ENCODE results near the gene AURKAIP1.

AURKAIP1 gene

GRCh38 chr1:1391225-1391624 is 16.2 kb upstream of the AURKAIP1 start:
- Histone ChIP-seq H3K9ac (ENCODE audit: low read length) (no peak overlapping the region), H3K79me2 (ENCODE audit: control insufficient read depth, insufficient read depth, low read length) (peaks cover 12% of the 10 kb centered on the region), H3K27me3 (ENCODE audit: insufficient read depth, low read length, poor library complexity) (no peaks in the 10 kb centered on the region), H3K36me3 (ENCODE audit: control insufficient read depth, insufficient read depth, low read length) (peaks cover 39% of the 10 kb centered on the region), H4K8ac (ENCODE audit: low read depth, low read length) (no peak overlapping the region), H2BK15ac (replicated peaks; ENCODE audit: low read depth) (no peak overlapping the region), H3K4ac (ENCODE audit: low read depth, low read length) (no peak overlapping the region), H3K18ac (ENCODE audit: low read length) (no peak overlapping the region), H3K27ac (ENCODE audit: low read depth, low read length) (no peak overlapping the region), H2BK120ac (ENCODE audit: low read depth, low read length) (no peak overlapping the region), H3K56ac (ENCODE audit: low read length) (no peak overlapping the region), H3K23ac (ENCODE audit: low read length) (no peak overlapping the region), H3K4me3 (ENCODE audit: low read length) (no peak overlapping the region), H3K4me2 (ENCODE audit: low read length) (no peak overlapping the region), H2AK5ac (ENCODE audit: low read length) (no peak overlapping the region), H3K4me1 (ENCODE audit: control insufficient read depth, low read depth, low read length) (no peaks in the 10 kb centered on the region), H3K79me1 (ENCODE audit: low read length) (peaks cover 15% of the 10 kb centered on the region), H2BK5ac (ENCODE audit: low read length) (no peak overlapping the region), H4K5ac (ENCODE audit: low read length) (no peak overlapping the region)
- no peak for DNase-seq
- no CpG with 5 or more reads among the region's 12 CpGs for WGBS (ENCODE audit: extremely low coverage, insufficient coverage, low lambda C conversion rate)

- WGBS (ENCODE audit: extremely low coverage, insufficient coverage, low lambda C conversion rate) = no CpG with 5 or more reads among the region's 12 CpGs
- H3K18ac ChIP-seq (ENCODE audit: low read length) = no peak overlapping the region
- no peak overlapping the region for H3K4me2 ChIP-seq (ENCODE audit: low read length)
- no peak overlapping the region for H2BK120ac ChIP-seq (ENCODE audit: low read depth, low read length)
- no peak overlapping the region for H4K8ac ChIP-seq (ENCODE audit: low read depth, low read length)
- H3K23ac ChIP-seq (ENCODE audit: low read length) = no peak overlapping the region
- H3K4me1 ChIP-seq (ENCODE audit: control insufficient read depth, low read depth, low read length) = no peaks in the 10 kb centered on the region
- no peak overlapping the region for H3K4me3 ChIP-seq (ENCODE audit: low read length)
- no peak overlapping the region for H2BK15ac ChIP-seq (replicated peaks; ENCODE audit: low read depth)
- no peak overlapping the region for H3K56ac ChIP-seq (ENCODE audit: low read length)
- no peak for DNase-seq
- H3K36me3 ChIP-seq (ENCODE audit: control insufficient read depth, insufficient read depth, low read length) = peaks cover 40% of the 10 kb centered on the region
- no peak overlapping the region for H3K27ac ChIP-seq (ENCODE audit: low read depth, low read length)
- H2AK5ac ChIP-seq (ENCODE audit: low read length) = no peak overlapping the region
- peaks cover 15% of the 10 kb centered on the region for H3K79me1 ChIP-seq (ENCODE audit: low read length)
- no peak overlapping the region for H3K9ac ChIP-seq (ENCODE audit: low read length)
- peaks cover 12% of the 10 kb centered on the region for H3K79me2 ChIP-seq (ENCODE audit: control insufficient read depth, insufficient read depth, low read length)
- no peaks in the 10 kb centered on the region for H3K27me3 ChIP-seq (ENCODE audit: insufficient read depth, low read length, poor library complexity)
- no peak overlapping the region for H4K5ac ChIP-seq (ENCODE audit: low read length)
- H2BK5ac ChIP-seq (ENCODE audit: low read length) = no peak overlapping the region
- no peak overlapping the region for H3K4ac ChIP-seq (ENCODE audit: low read depth, low read length)
Measured at GRCh38 chr1:1390675-1391074, 15.7 kb upstream of the AURKAIP1 start.

GRCh38 chr1:1388078-1388472 is 13.1 kb upstream of the AURKAIP1 start:
- Histone ChIP-seq H3K27me3 (ENCODE audit: insufficient read depth, low read length, poor library complexity) (no peaks in the 10 kb centered on the region), H2AK5ac (ENCODE audit: low read length) (no peak overlapping the region), H3K36me3 (ENCODE audit: control insufficient read depth, insufficient read depth, low read length) (peaks cover 26% of the 10 kb centered on the region), H2BK5ac (ENCODE audit: low read length) (no peak overlapping the region), H4K5ac (ENCODE audit: low read length) (no peak overlapping the region), H3K27ac (ENCODE audit: low read depth, low read length) (no peak overlapping the region), H3K18ac (ENCODE audit: low read length) (no peak overlapping the region), H2BK120ac (ENCODE audit: low read depth, low read length) (no peak overlapping the region), H3K23ac (ENCODE audit: low read length) (no peak overlapping the region), H3K79me1 (ENCODE audit: low read length) (peaks cover 4% of the 10 kb centered on the region), H3K56ac (ENCODE audit: low read length) (no peak overlapping the region), H3K4me2 (ENCODE audit: low read length) (no peak overlapping the region), H3K79me2 (ENCODE audit: control insufficient read depth, insufficient read depth, low read length) (peaks cover 3% of the 10 kb centered on the region), H3K4me3 (ENCODE audit: low read length) (no peak overlapping the region), H3K4me1 (ENCODE audit: control insufficient read depth, low read depth, low read length) (no peaks in the 10 kb centered on the region), H2BK15ac (replicated peaks; ENCODE audit: low read depth) (no peak overlapping the region), H4K8ac (ENCODE audit: low read depth, low read length) (no peak overlapping the region), H3K4ac (ENCODE audit: low read depth, low read length) (no peak overlapping the region), H3K9ac (ENCODE audit: low read length) (no peak overlapping the region)
- no peak for DNase-seq
- WGBS (ENCODE audit: extremely low coverage, insufficient coverage, low lambda C conversion rate) = no CpG with 5 or more reads among the region's 16 CpGs

- Histone ChIP-seq H3K36me3 (ENCODE audit: control insufficient read depth, insufficient read depth, low read length) (peaks cover 21% of the 10 kb centered on the region), H3K27me3 (ENCODE audit: insufficient read depth, low read length, poor library complexity) (no peaks in the 10 kb centered on the region), H2AK5ac (ENCODE audit: low read length) (no peak overlapping the region), H3K4me1 (ENCODE audit: control insufficient read depth, low read depth, low read length) (no peaks in the 10 kb centered on the region), H2BK120ac (ENCODE audit: low read depth, low read length) (no peak overlapping the region), H3K23ac (ENCODE audit: low read length) (no peak overlapping the region), H2BK15ac (replicated peaks; ENCODE audit: low read depth) (no peak overlapping the region), H3K4me3 (ENCODE audit: low read length) (no peak overlapping the region), H3K4me2 (ENCODE audit: low read length) (no peak overlapping the region), H3K79me1 (ENCODE audit: low read length) (peaks cover 1% of the 10 kb centered on the region), H4K5ac (ENCODE audit: low read length) (no peak overlapping the region), H3K18ac (ENCODE audit: low read length) (no peak overlapping the region), H3K9ac (ENCODE audit: low read length) (no peak overlapping the region), H3K27ac (ENCODE audit: low read depth, low read length) (no peak overlapping the region), H3K56ac (ENCODE audit: low read length) (no peak overlapping the region), H3K79me2 (ENCODE audit: control insufficient read depth, insufficient read depth, low read length) (no peaks in the 10 kb centered on the region), H4K8ac (ENCODE audit: low read depth, low read length) (no peak overlapping the region), H2BK5ac (ENCODE audit: low read length) (no peak overlapping the region), H3K4ac (ENCODE audit: low read depth, low read length) (no peak overlapping the region)
- DNase-seq = no peak
- WGBS (ENCODE audit: extremely low coverage, insufficient coverage, low lambda C conversion rate) = no CpG with 5 or more reads among the region's 50 CpGs
Measured at GRCh38 chr1:1387098-1388077, 12.4 kb upstream of the AURKAIP1 start.

GRCh38 chr1:1385931-1386330 is 10.9 kb upstream of the AURKAIP1 start:
- no peaks in the 10 kb centered on the region for H3K27me3 ChIP-seq (ENCODE audit: insufficient read depth, low read length, poor library complexity)
- H3K56ac ChIP-seq (ENCODE audit: low read length) = no peak overlapping the region
- no peaks in the 10 kb centered on the region for H3K4me1 ChIP-seq (ENCODE audit: control insufficient read depth, low read depth, low read length)
- H3K23ac ChIP-seq (ENCODE audit: low read length) = no peak overlapping the region
- H2BK5ac ChIP-seq (ENCODE audit: low read length) = no peak overlapping the region
- no peak overlapping the region for H2BK15ac ChIP-seq (replicated peaks; ENCODE audit: low read depth)
- H3K79me2 ChIP-seq (ENCODE audit: control insufficient read depth, insufficient read depth, low read length) = no peaks in the 10 kb centered on the region
- H4K8ac ChIP-seq (ENCODE audit: low read depth, low read length) = no peak overlapping the region
- H3K27ac ChIP-seq (ENCODE audit: low read depth, low read length) = no peak overlapping the region
- H4K5ac ChIP-seq (ENCODE audit: low read length) = no peak overlapping the region
- H3K4me2 ChIP-seq (ENCODE audit: low read length) = no peak overlapping the region
- peaks cover 17% of the 10 kb centered on the region for H3K36me3 ChIP-seq (ENCODE audit: control insufficient read depth, insufficient read depth, low read length)
- no peak overlapping the region for H3K9ac ChIP-seq (ENCODE audit: low read length)
- no peak overlapping the region for H3K18ac ChIP-seq (ENCODE audit: low read length)
- DNase-seq = no peak
- H2BK120ac ChIP-seq (ENCODE audit: low read depth, low read length) = no peak overlapping the region
- no peak overlapping the region for H3K4me3 ChIP-seq (ENCODE audit: low read length)
- H3K4ac ChIP-seq (ENCODE audit: low read depth, low read length) = no peak overlapping the region
- WGBS (ENCODE audit: extremely low coverage, insufficient coverage, low lambda C conversion rate) = no CpG with 5 or more reads among the region's 8 CpGs
- H2AK5ac ChIP-seq (ENCODE audit: low read length) = no peak overlapping the region
- H3K79me1 ChIP-seq (ENCODE audit: low read length) = peaks cover 2% of the 10 kb centered on the region
